K562 (cell line): ENCODE data around the gene SAPCD1. TPM values are rescaled to one million over a fixed set of nuclear protein-coding genes. Genes with fewer than 3 reads are reported as not detected.

Experiments used
- CHAMP1 ChIP-seq: fragments of 450-650 bp; IDR thresholded peaks from 2 replicates; pipeline ENCODE4 v1.6.1; 2016; ENCODE audit warnings: mild to moderate bottlenecking
- COPS2 ChIP-seq: fragments of 450-650 bp; conservative IDR thresholded peaks from 2 replicates; pipeline ENCODE4 v1.6.1; 2016; ENCODE audit warnings: mild to moderate bottlenecking, moderate library complexity
- FOXK2 ChIP-seq, 2 experiments: fragments of 450-650 bp; IDR thresholded peaks in 1 of 2; conservative IDR thresholded peaks in 1 of 2; 2 replicates each; pipeline ENCODE4 v1.6.1; 2016; ENCODE audit warnings: low read depth in 2 of 2, mild to moderate bottlenecking in 1 of 2
- HIVEP1 ChIP-seq: fragments of 250-450 bp; sonication (Bioruptor Pico); IDR thresholded peaks from 2 replicates; pipeline ENCODE4 v1.4.0; 2020; ENCODE audit warnings: mild to moderate bottlenecking
- HNRNPH1 ChIP-seq: fragments of 200-400 bp; formaldehyde crosslinking; optimal IDR thresholded peaks from 2 replicates; pipeline ENCODE3; 2017; ENCODE audit warnings: low read depth, mild to moderate bottlenecking, low read length, moderate library complexity
- KLF16 ChIP-seq: IDR thresholded peaks from 2 replicates; pipeline ENCODE4 v1.6.1; 2016; ENCODE audit warnings: antibody characterized with exemption
- PHF20 ChIP-seq: fragments of 450-650 bp; IDR thresholded peaks from 2 replicates; pipeline ENCODE4 v1.6.1; 2018; ENCODE audit not compliant: partially characterized antibody
- PHF8 ChIP-seq: fragments of 200-600 bp; sonication (generic); IDR thresholded peaks from 2 replicates; pipeline ENCODE4 v1.6.1; 2012; ENCODE audit warnings: mixed run types, mild to moderate bottlenecking, inconsistent platforms, low read length, moderate library complexity, borderline replicate concordance
- POLR2B ChIP-seq: fragments of 450-650 bp; IDR thresholded peaks from 2 replicates; pipeline ENCODE4 v1.6.1; 2018; ENCODE audit warnings: low read depth; ENCODE audit not compliant: partially characterized antibody
- POLR3A ChIP-seq: IDR thresholded peaks from 2 replicates; pipeline ENCODE4 v1.6.1; 2011; ENCODE audit warnings: borderline replicate concordance, mild to moderate bottlenecking, moderate library complexity; ENCODE audit not compliant: insufficient read length, insufficient read depth; ENCODE audit errors: extremely low read depth
- SMAD3 ChIP-seq: fragments of 450-650 bp; formaldehyde crosslinking; conservative IDR thresholded peaks from 2 replicates; pipeline ENCODE4 v1.4.0; 2020; ENCODE audit warnings: mild to moderate bottlenecking
- SREBF2 ChIP-seq: sonication (generic); formaldehyde crosslinking; IDR thresholded peaks from 2 replicates; pipeline ENCODE4 v1.4.0; 2020; ENCODE audit warnings: mild to moderate bottlenecking, missing genetic modification reagents
- SRF ChIP-seq, 2 experiments: fragments of 250-450, 450-650 bp in 1 of 2; sonication (Bioruptor Pico) in 1 of 2; sonication (generic) in 1 of 2; formaldehyde crosslinking; IDR thresholded peaks; 2 replicates each; pipeline versions ENCODE4 v1.5.0 to v1.5.1; 2020 to 2022; ENCODE audit warnings: mild to moderate bottlenecking in 1 of 2, missing genetic modification reagents in 1 of 2
- TCFL5 ChIP-seq: fragments of 250-450 bp; sonication (Bioruptor Pico); conservative IDR thresholded peaks from 2 replicates; pipeline ENCODE4 v1.6.1; 2021; ENCODE audit warnings: mild to moderate bottlenecking, moderate library complexity, matching md5 sums
- TEAD4 ChIP-seq, 2 experiments: sonication (generic) in 1 of 2; formaldehyde crosslinking in 1 of 2; IDR thresholded peaks; 2 replicates each; pipeline versions ENCODE4 v1.6.1 to v1.8.0; 2012 to 2022; ENCODE audit warnings: borderline replicate concordance in 1 of 2, inconsistent platforms in 1 of 2, low read length in 1 of 2, mild to moderate bottlenecking in 1 of 2, missing genetic modification reagents in 1 of 2
- ZNF146 ChIP-seq: IDR thresholded peaks from one replicate; pipeline ENCODE4 v1.6.1; 2018; ENCODE audit warnings: missing compliant biosample characterization; ENCODE audit not compliant: unreplicated experiment
- ZNF174 ChIP-seq: fragments of 250-450 bp; sonication (Bioruptor Pico); IDR thresholded peaks from 2 replicates; pipeline ENCODE4 v1.4.0; 2020; ENCODE audit warnings: mild to moderate bottlenecking
- ZNF217 ChIP-seq: sonication (generic); formaldehyde crosslinking; IDR thresholded peaks from 2 replicates; pipeline ENCODE4 v1.8.0; 2022; ENCODE audit warnings: mild to moderate bottlenecking, missing genetic modification reagents
- polyA plus RNA-seq, 8 experiments: library from polyadenylated mRNA; depleted of rRNA in 4 of 8; stranded (reverse) in 5 of 8; unstranded in 3 of 8; fragments of >200 nt; fragmentation: Nextera tagmentation in 2 of 8; fragmentation: Illumina TruSeq in 1 of 8; extraction: Ambion mirVana in 2 of 8; extraction: Trizol in 1 of 8; gene quantifications; 2 replicates each; pipeline versions ENCODE4 v1.2.1 to v1.2.3, GENCODE V29; 2011 to 2014; ENCODE audit warnings: inconsistent platforms in 1 of 8, missing spikeins in 1 of 8
- total RNA-seq, 7 experiments: library from RNA; depleted of rRNA in 6 of 7; stranded (reverse); fragments of >200 nt in 6 of 7; fragmentation: Illumina TruSeq in 2 of 7; extraction: Trizol in 2 of 7; gene quantifications; 2 replicates each; pipeline versions ENCODE4 v1.2.1 to v1.2.3, GENCODE V29; 2011 to 2021; ENCODE audit warnings: low replicate concordance in 1 of 7
- TF ChIP-seq, protein P1 (sequence below), 2 experiments: IDR thresholded peaks in 1 of 2; conservative IDR thresholded peaks in 1 of 2; 2 replicates each; pipeline ENCODE4 v1.6.1; 2016; ENCODE audit warnings: low read depth in 2 of 2, mild to moderate bottlenecking in 1 of 2, missing compliant biosample characterization in 1 of 2, missing genetic modification characterization in 1 of 2, moderate library complexity in 1 of 2
- TF ChIP-seq, protein P2 (sequence below): fragments of 450-650 bp; formaldehyde crosslinking; IDR thresholded peaks from 2 replicates; pipeline ENCODE4 v1.4.0; 2020; ENCODE audit warnings: mild to moderate bottlenecking, moderate library complexity
- TF ChIP-seq, protein P3 (sequence below): fragments of 250-450 bp; sonication (Bioruptor Pico); IDR thresholded peaks from 2 replicates; pipeline ENCODE4 v1.5.0; 2021

Gene SAPCD1
- total and polyA plus RNA-seq, 9 of the 15 experiments (the other 6 are each of a cell fraction or from before 2014, with no cell fraction given): 2.6 to 30.2 (median 7.4) TPM

DNA sequence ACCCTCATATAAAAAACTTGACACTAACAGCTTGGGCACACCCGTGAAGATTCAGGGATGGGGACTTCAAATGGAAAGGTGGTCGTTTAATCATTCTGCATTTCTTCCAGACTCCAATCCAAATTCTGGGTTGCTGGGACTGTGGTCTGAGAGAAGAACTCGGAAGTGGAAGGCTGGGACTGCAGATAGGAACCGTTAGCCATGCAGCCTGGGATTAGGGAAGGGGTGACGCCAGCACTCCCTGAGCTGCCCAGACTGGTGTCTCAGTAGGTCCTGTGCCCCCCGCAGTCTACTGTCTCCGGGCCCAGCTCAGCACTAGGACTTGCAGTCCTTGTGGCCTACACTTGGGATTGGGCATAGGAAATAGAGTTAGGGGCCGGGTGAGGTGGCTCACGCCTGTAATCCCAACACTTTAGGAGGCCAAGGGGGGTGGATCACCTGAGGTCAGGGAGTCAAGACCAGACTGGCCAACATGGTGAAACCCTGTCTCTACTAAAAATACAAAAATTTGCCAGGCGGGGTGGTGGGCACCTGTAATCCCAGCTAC lies 25.6 kb upstream of the SAPCD1 start (continued):
- TF ChIP-seq KLF16 (no peak), CHAMP1 (no peak), SMAD3 (CRISPR knock-in tag) (0 out of 2 replicates have a peak, but pooled peaks have one; percentile 3), POLR3A (no peak), COPS2 (no peak), SRF (CRISPR knock-in tag; IDR thresholded peaks at IDR 0.05) (0 out of 4 replicates have a peak, but pooled peaks of 1 of the 2 experiments have one; percentile 24), ZNF174 (CRISPR knock-in tag) (no peak), PHF20 (no peak), PHF8 (no peak), TEAD4 (IDR thresholded peaks at IDR 0.05; ENCODE audit: low read length) (no peak), TEAD4 (CRISPR knock-in tag; IDR thresholded peaks at IDR 0.05; ENCODE audit: borderline replicate concordance) (no peak), HNRNPH1 (no peak), ZNF146 (CRISPR knock-in tag) (no peak), TCFL5 (CRISPR knock-in tag) (no peak), POLR2B (no peak), FOXK2 (conservative IDR thresholded peaks at IDR 0.05 in 1 of 2, IDR thresholded peaks at IDR 0.05 in 1 of 2; ENCODE audit: low read depth in 2 of 2) (no peak), HIVEP1 (CRISPR knock-in tag) (peak; percentile 53; the same call in 1 of the 2 replicates), SREBF2 (0 out of 2 replicates have a peak, but pooled peaks have one; percentile 69), ZNF217 (CRISPR knock-in tag) (no peak)
- TF ChIP-seq, protein P1, sequence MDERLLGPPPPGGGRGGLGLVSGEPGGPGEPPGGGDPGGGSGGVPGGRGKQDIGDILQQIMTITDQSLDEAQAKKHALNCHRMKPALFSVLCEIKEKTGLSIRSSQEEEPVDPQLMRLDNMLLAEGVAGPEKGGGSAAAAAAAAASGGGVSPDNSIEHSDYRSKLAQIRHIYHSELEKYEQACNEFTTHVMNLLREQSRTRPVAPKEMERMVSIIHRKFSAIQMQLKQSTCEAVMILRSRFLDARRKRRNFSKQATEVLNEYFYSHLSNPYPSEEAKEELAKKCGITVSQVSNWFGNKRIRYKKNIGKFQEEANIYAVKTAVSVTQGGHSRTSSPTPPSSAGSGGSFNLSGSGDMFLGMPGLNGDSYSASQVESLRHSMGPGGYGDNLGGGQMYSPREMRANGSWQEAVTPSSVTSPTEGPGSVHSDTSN (CRISPR knock-in tag; IDR thresholded peaks at IDR 0.05; ENCODE audit: low read depth): no peak
- TF ChIP-seq, protein P1 (tag; conservative IDR thresholded peaks at IDR 0.05; ENCODE audit: low read depth): no peak
- TF ChIP-seq, protein P2, sequence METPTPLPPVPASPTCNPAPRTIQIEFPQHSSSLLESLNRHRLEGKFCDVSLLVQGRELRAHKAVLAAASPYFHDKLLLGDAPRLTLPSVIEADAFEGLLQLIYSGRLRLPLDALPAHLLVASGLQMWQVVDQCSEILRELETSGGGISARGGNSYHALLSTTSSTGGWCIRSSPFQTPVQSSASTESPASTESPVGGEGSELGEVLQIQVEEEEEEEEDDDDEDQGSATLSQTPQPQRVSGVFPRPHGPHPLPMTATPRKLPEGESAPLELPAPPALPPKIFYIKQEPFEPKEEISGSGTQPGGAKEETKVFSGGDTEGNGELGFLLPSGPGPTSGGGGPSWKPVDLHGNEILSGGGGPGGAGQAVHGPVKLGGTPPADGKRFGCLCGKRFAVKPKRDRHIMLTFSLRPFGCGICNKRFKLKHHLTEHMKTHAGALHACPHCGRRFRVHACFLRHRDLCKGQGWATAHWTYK (CRISPR knock-in tag): no peak
- TF ChIP-seq, protein P3, sequence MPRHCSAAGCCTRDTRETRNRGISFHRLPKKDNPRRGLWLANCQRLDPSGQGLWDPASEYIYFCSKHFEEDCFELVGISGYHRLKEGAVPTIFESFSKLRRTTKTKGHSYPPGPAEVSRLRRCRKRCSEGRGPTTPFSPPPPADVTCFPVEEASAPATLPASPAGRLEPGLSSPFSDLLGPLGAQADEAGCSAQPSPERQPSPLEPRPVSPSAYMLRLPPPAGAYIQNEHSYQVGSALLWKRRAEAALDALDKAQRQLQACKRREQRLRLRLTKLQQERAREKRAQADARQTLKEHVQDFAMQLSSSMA: no peak
